Right renal pelvis (tissue), 4 donors: Measurements from ENCODE around the gene ZBTB46. TPM values are rescaled to one million over a fixed set of nuclear protein-coding genes. Genes with fewer than 3 reads are reported as not detected.
"Not testable (repeated sequence)": the region's sequence is repeated elsewhere in the genome, so short reads cannot be mapped to it uniquely, and the experiment has no call there.

Experiments used
- DNase-seq, 4 donors: peaks; one replicate each; pipeline ENCODE4 v3.0.0-alpha.2; 2013; ENCODE audit warnings: low read depth in 4 of 4, low spot score in 3 of 4, missing footprints in 1 of 4
- polyA plus RNA-seq, 4 donors: library from polyadenylated mRNA; unstranded; fragments of 120-200 nt; gene quantifications; one replicate each; pipeline ENCODE4 v1.2.1, GENCODE V29; 2013; ENCODE audit not compliant: insufficient read length in 4 of 4

Gene ZBTB46
- polyA plus RNA-seq, 4 donors, result 16.7 to 20.1 (median 18.0) TPM

GRCh38 chr20:63738687-63739129 lies 92.4 kb downstream of the ZBTB46 start:
- DNase-seq, result peak in 1 of 4 donors; percentile 23

DNA sequence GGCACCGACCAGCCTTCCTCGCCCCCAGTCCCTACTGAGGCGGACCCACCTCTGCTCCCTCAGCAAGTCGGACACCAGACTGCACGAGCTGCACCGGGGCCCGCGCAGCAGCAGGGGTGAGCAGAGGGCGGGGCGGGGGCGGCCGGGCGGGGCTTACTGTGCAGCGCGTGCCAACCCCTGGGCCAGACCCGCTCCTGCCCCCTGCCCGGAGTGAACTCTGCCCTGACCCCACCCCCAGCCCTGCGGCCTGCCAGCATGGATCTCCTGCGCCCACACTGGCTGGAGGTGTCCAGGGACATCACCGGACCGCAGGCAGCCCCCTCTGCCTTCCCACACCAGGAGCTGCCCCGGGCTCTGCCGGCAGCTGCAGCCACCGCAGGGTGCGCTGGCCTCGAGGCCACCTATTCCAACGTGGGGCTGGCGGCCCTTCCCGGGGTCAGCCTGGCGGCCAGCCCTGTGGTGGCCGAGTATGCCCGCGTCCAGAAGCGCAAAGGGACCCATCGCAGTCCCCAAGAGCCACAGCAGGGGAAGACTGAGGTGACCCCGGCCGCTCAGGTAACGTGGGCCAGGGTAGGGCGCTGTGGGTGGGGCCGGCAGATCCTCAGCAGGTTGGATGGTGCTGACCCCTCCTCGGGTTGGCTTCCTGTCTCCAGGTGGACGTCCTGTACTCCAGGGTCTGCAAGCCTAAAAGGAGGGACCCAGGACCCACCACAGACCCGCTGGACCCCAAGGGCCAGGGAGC lies 92.9 kb downstream of the ZBTB46 start:
- DNase-seq, result no peak

DNA sequence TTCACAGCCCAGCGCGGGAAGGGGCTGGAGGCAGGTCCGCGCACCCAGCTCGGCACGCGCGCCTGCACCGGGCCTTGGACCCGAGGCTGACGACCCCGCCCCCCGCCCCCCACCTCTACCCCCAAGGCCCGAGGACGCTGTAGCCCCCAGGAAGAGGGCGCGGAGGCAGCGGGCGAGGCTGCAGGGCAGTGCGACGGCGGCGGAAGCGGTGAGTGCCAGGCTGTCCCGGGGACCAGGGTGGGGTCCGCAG lies 93.4 kb downstream of the ZBTB46 start:
- DNase-seq, result no peak

GRCh38 chr20:63736893-63737694 lies 94.0 kb downstream of the ZBTB46 start:
- no peak for DNase-seq

DNA sequence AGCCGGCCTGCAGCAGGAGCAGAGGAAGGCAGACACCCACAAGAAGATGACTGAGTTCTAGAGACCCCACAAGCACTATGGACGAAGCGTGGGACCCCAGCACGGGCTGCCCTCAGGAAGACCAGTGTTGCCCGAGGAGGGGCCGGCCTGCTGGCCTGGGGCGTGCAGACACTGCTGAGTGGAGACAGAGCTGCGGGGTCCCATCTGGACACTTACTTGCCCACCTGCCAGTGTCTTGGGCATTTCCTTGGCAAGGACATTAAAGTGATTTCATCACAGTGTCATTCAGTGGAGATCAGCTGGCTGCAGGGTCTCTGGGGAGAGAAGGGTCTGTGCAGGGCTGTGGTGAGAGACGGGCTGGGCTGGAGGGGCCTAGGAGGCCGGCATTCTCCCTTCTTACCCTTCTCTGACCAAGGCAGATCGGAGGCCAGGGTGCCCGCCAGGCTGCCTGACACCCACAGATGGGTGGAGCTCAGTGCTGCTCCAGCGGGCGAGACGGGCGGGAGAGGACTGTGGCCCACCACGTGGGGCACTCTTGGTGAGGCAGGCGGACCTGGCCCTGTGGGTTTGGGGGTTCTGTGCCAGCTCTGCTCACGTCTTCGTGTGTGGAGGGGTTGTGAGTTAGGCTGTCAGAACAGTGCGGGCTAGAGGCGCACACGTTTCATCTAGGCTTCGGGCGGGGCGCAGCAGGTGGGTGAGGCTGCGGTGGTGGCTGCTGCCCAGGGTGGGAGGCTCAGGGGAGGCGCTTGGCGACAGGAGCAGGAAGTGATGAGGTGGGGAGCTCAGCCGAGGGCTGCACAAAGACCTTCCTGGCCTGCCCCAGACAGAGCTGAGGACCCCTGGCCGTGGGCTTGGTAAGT lies 95.0 kb downstream of the ZBTB46 start, which contains the start of gene LIME1:
Gene LIME1 (plus strand): TSS at position 806 of the 860 bp plus-strand sequence. CDS start 886 bp downstream, outside the sequence.
- DNase-seq, result no peak

DNA sequence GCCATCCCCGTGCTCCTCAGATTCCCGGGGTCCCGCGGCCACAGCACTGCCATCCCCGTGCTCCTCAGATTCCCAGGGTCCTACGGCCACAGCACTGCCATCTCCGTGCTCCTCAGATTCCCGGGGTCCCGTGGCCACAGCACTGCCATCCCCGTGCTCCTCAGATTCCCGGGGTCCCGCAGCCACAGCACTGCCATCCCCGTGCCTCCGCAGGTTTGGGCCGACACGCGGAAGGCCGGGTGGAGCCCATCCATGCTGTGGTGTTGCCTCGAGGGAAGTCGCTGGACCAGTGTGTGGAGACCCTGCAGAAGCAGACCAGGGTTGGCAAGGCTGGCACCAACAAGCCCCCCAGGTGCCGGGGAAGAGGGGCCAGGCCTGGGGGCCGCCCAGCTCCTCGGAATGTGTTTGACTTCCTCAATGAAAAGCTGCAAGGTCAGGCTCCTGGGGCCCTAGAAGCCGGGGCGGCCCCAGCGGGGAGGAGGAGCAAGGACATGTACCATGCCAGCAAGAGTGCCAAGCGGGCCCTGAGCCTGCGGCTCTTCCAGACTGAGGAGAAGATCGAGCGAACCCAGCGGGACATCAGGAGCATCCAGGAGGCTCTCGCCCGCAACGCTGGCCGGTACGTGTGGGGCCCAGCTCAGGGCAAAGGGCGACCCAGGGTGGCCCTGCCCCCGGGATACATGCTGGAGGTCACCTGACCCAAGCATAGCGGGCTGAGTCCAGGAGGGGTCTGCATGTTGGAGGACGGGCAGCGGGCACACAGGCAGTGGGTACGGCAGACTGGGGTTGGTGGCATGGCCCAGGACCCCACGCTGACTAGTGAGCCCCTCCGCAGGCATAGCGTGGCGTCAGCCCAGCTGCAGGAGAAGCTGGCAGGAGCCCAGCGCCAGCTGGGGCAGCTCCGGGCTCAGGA lies 95.9 kb downstream of the ZBTB46 start:
- no peak for DNase-seq

DNA sequence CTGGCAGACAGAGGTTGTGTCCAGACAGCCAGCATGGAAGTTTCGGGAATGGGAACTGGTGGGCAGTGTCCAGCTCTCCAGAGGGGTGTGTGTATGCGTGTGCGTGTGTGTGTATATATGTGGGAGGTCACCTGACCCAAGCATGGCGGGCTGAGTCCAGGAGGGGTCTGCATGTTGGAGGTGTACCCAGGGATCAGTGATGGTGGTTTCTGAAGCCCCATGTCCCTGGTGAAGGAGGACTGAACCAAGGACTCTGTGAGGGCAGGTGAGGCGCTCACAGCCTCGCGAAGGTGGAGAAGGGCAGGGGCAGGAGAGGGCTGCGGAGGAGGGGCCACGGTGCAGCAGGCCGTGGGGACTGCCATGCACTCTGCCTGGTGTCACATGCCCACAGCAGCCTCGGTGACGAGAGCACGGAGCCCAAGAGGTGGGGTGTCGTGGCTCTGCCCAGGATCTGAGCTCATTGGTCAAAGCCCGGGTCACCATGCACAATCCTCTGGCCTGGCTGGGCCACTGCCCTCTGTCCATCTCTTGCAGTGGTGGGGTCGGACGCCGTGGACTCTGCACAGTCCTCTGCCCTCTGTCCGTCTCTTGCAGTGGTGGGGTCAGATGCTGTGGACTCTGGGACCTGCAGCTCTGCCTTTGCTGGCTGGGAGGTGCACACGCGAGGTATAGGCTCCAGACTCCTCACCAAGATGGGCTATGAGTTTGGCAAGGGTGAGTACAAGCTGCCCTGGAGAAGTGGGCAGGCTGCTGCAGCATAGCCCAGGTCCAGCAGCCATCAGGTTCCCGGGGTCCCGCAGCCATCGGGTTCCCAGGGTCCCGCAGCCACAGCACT lies 96.7 kb downstream of the ZBTB46 start:
- no peak for DNase-seq

- DNase-seq, result no peak
These were observed 97.4 kb downstream of the ZBTB46 start for GRCh38 chr20:63733579-63734081.

GRCh38 chr20:63733117-63733516 lies 97.9 kb downstream of the ZBTB46 start:
- no peak for DNase-seq

GRCh38 chr20:63732118-63733095 lies 98.7 kb downstream of the ZBTB46 start:
- DNase-seq, result no peak

- DNase-seq, result no peak
These were observed 99.7 kb downstream of the ZBTB46 start for GRCh38 chr20:63731410-63731809.

DNA sequence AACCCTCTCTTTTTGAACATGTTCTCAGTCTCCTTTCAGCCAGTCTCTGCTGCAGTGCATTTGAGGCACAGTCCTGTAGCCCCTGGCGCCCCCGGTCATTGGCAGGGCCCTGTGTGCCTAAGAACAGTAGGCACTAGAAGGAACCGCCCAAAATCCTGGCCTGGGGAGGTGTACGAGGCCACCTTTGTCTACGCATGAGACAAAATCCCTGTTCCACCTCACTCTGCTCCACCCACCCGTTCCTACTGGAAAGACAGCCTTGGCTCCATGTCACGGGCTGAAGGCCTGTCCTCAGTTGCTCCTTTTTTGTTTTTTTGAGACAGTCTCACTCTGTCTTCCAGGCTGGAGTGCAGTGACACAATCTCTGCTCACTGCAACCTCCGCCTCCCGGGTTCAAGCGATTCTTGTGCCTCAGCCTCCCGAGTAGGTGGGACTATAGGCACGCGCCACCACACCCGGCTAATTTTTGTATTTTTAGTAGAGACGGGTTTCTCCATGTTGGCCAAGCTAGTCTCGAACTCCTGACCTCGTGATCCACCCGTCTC lies 100.8 kb downstream of the ZBTB46 start:
- DNase-seq, result not testable (repeated sequence)

GRCh38 chr20:63722967-63723622 lies 108.0 kb downstream of the ZBTB46 start:
- DNase-seq, result not testable (repeated sequence)

DNA sequence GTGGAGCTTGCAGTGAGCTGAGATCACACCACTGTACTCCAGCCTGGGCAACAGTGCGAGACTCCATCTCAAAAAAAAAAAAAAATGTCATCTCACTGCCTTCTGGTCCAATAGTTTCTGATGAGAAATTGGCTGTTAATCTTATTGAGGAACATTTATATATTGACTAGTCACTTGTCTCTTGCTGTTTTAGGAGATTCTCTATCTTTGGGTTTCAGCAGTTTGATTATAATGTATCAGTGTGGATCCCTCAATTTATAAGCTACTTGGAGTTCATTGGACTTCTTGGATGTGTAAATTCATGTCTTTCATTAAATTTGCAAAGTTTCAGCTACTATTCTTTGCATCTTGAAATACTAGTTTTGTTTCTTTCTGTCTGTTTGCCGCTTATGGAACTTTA lies 112.1 kb downstream of the ZBTB46 start:
- DNase-seq, result no peak

DNA sequence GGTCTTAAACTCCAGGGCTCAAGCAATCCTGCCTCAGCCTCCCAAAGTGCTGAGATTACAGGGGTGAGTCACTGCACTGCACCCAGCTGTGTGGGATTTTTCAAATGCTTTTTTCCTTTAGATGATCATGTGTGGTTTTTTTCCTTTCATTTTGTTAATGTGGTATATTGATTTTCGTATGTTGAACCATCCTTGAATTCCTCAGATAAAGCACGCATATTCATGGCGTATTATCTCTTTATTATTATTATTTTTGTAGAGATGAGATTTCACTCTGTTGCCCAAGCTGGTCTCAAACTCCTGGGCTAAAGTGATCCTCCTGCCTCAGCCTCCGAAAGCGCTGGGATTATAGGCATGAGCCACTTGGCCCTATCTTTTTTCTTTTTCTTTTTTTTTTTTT lies 116.2 kb downstream of the ZBTB46 start:
- DNase-seq, result no peak

GRCh38 chr20:63712191-63712590 lies 118.9 kb downstream of the ZBTB46 start:
- DNase-seq, result no peak

GRCh38 chr20:63711085-63711645 lies 119.9 kb downstream of the ZBTB46 start:
- no peak for DNase-seq
